ENCODE data around the gene FOXF2.
"Not testable (repeated sequence)": the region's sequence is repeated elsewhere in the genome, so short reads cannot be mapped to it uniquely, and the experiment has no call there.

FOXF2 gene

GRCh38 chr6:1351381-1352008 lies 37.9 kb upstream of the FOXF2 start:
- DNase-seq (ENCODE audit: low read depth) = no peak
- TF ChIP-seq CTCF (IDR thresholded peaks at IDR 0.05; ENCODE audit: control insufficient read depth, extremely low read depth, insufficient read depth) = no peak
- H3K4me3 ChIP-seq (ENCODE audit: low read depth, low read length) = no peak overlapping the region

- not testable (repeated sequence) for H3K4me3 ChIP-seq (ENCODE audit: low read depth, low read length); DNase-seq (ENCODE audit: low read depth)
Measured at GRCh38 chr6:1355068-1355467, 34.3 kb upstream of the FOXF2 start.

- not testable (repeated sequence) for H3K4me3 ChIP-seq (ENCODE audit: low read depth, low read length); DNase-seq (ENCODE audit: low read depth)
Measured at GRCh38 chr6:1361717-1362116, 27.7 kb upstream of the FOXF2 start.

- TF ChIP-seq CTCF (IDR thresholded peaks at IDR 0.05; ENCODE audit: control insufficient read depth, extremely low read depth, insufficient read depth) = no peak
- DNase-seq (ENCODE audit: low read depth) = no peak
Measured at GRCh38 chr6:1362643-1363042, 26.7 kb upstream of the FOXF2 start.

GRCh38 chr6:1363298-1363697 lies 26.1 kb upstream of the FOXF2 start:
- no peak for TF ChIP-seq CTCF (IDR thresholded peaks at IDR 0.05; ENCODE audit: control insufficient read depth, extremely low read depth, insufficient read depth)
- no peak for DNase-seq (ENCODE audit: low read depth)
- H3K4me3 ChIP-seq (ENCODE audit: low read depth, low read length) = no peak overlapping the region

More at GRCh38 chr6:1362643-1363042, 26.7 kb upstream of the FOXF2 start:
- no peak overlapping the region for H3K4me3 ChIP-seq (ENCODE audit: low read depth, low read length)

- peak; percentile 52 for TF ChIP-seq CTCF (IDR thresholded peaks at IDR 0.05; ENCODE audit: control insufficient read depth, extremely low read depth, insufficient read depth)
- H3K4me3 ChIP-seq (ENCODE audit: low read depth, low read length) = no peak overlapping the region
- no peak for DNase-seq (ENCODE audit: low read depth)
Measured at GRCh38 chr6:1363729-1364572, 25.4 kb upstream of the FOXF2 start.

- no peak overlapping the region for H3K4me3 ChIP-seq (ENCODE audit: low read depth, low read length)
- no peak for TF ChIP-seq CTCF (IDR thresholded peaks at IDR 0.05; ENCODE audit: control insufficient read depth, extremely low read depth, insufficient read depth)
- DNase-seq (ENCODE audit: low read depth) = no peak
Measured at GRCh38 chr6:1364791-1365190, 24.6 kb upstream of the FOXF2 start.

- TF ChIP-seq CTCF (IDR thresholded peaks at IDR 0.05; ENCODE audit: control insufficient read depth, extremely low read depth, insufficient read depth) = no peak
- H3K4me3 ChIP-seq (ENCODE audit: low read depth, low read length) = no peak overlapping the region
- no peak for DNase-seq (ENCODE audit: low read depth)
Measured at GRCh38 chr6:1365686-1366085, 23.7 kb upstream of the FOXF2 start.
